DOHH2 (cell line): ENCODE measurements around the gene ANKZF1.

ENCODE experiments used
- H3F3A ChIP-seq: fragments of 200-600 bp; sonication (generic), shearing (Covaris generic); 2 replicates; pipeline ENCODE4 v1.6.0; 2016; ENCODE audit warnings: antibody characterized with exemption, mild to moderate bottlenecking; ENCODE audit not compliant: control insufficient read depth, insufficient read depth
- H3K27ac ChIP-seq: fragments of 200-600 bp; sonication (generic); 2 replicates; pipeline ENCODE4 v1.5.1; 2014; ENCODE audit warnings: low read depth, mild to moderate bottlenecking, low read length, moderate library complexity
- H3K27me3 ChIP-seq: fragments of 200-600 bp; sonication (generic); 2 replicates; pipeline ENCODE4 v1.6.1; 2014; ENCODE audit warnings: mild to moderate bottlenecking, low read length, mixed read lengths; ENCODE audit not compliant: control insufficient read depth
- H3K36me3 ChIP-seq: fragments of 200-600 bp; sonication (generic); 2 replicates; pipeline ENCODE4 v1.6.1; 2014; ENCODE audit warnings: mild to moderate bottlenecking, low read length, moderate library complexity, mixed read lengths; ENCODE audit not compliant: control insufficient read depth
- H3K4me1 ChIP-seq: fragments of 200-600 bp; sonication (generic); 2 replicates; pipeline ENCODE4 v1.6.1; 2014; ENCODE audit warnings: mild to moderate bottlenecking, low read length, mixed read lengths; ENCODE audit not compliant: control insufficient read depth
- H3K4me2 ChIP-seq: fragments of 200-600 bp; sonication (generic); 2 replicates; pipeline ENCODE4 v1.6.0; 2014; ENCODE audit warnings: mild to moderate bottlenecking, low read length, moderate library complexity
- H3K4me3 ChIP-seq: fragments of 200-600 bp; sonication (generic); 2 replicates; pipeline ENCODE4 v1.5.1; 2014; ENCODE audit warnings: mild to moderate bottlenecking, low read length, mixed read lengths
- H3K79me2 ChIP-seq: fragments of 200-600 bp; sonication (generic); 2 replicates; pipeline ENCODE4 v1.6.1; 2014; ENCODE audit warnings: mild to moderate bottlenecking, low read length, mixed read lengths; ENCODE audit not compliant: control insufficient read depth
- H3K9me2 ChIP-seq: fragments of 200-600 bp; sonication (generic); replicated peaks from 2 replicates; pipeline ENCODE4 v1.6.1; 2014; ENCODE audit warnings: mild to moderate bottlenecking, low read length, mixed read lengths; ENCODE audit not compliant: control insufficient read depth
- H3K9me3 ChIP-seq: fragments of 200-600 bp; sonication (generic); 2 replicates; pipeline ENCODE4 v1.6.1; 2014; ENCODE audit warnings: antibody characterized with exemption, low read length, mixed read lengths; ENCODE audit not compliant: control insufficient read depth, insufficient read depth
- H4K20me1 ChIP-seq: fragments of 200-600 bp; sonication (generic); 2 replicates; pipeline ENCODE4 v1.6.0; 2014; ENCODE audit warnings: low read depth, mild to moderate bottlenecking, antibody characterized with exemption, low read length, moderate library complexity; ENCODE audit not compliant: control insufficient read depth, insufficient read depth
- CTCF ChIP-seq: fragments of 200-600 bp; sonication (generic); IDR thresholded peaks from one replicate; pipeline ENCODE4 v1.5.1; 2014; ENCODE audit warnings: antibody characterized with exemption, mild to moderate bottlenecking, low read depth, low read length; ENCODE audit not compliant: poor library complexity, severe bottlenecking
- EZH2phosphoT487 ChIP-seq: fragments of 200-600 bp; sonication (generic); IDR thresholded peaks from 2 replicates; pipeline ENCODE4 v1.6.1; 2017; ENCODE audit warnings: borderline replicate concordance, mild to moderate bottlenecking, antibody characterized with exemption, low read length, moderate library complexity, mixed read lengths

Gene ANKZF1

GRCh38 chr2:219219784-219220532, 9.6 kb upstream of the ANKZF1 start:
- Histone ChIP-seq H3K9me2 (no peaks in the 10 kb centered on the region), H3K4me3 (no peak overlapping the region), H3K36me3 (peaks cover 66% of the 10 kb centered on the region), H3K27ac (no peak overlapping the region), H3K9me3 (no peaks in the 10 kb centered on the region), H3K27me3 (no peaks in the 10 kb centered on the region), H3K4me1 (peaks cover 21% of the 10 kb centered on the region), H3K4me2 (no peak overlapping the region), H3F3A (no peaks in the 10 kb centered on the region), H4K20me1 (no peaks in the 10 kb centered on the region), H3K79me2 (peaks cover 18% of the 10 kb centered on the region)
- TF ChIP-seq EZH2phosphoT487 (no peak), CTCF (no peak)

GRCh38 chr2:219220652-219221402, 8.8 kb upstream of the ANKZF1 start:
- H4K20me1 ChIP-seq, result no peaks in the 10 kb centered on the region

GRCh38 chr2:219221957-219222518, 7.6 kb upstream of the ANKZF1 start:
- peaks cover 68% of the 10 kb centered on the region for H3K36me3 ChIP-seq
- H3K27ac ChIP-seq, result no peak overlapping the region
- H3K27me3 ChIP-seq, result no peaks in the 10 kb centered on the region
- TF ChIP-seq CTCF, result no peak
- no peak for TF ChIP-seq EZH2phosphoT487
- no peak overlapping the region for H3K4me2 ChIP-seq
- no peak overlapping the region for H3K4me3 ChIP-seq
- no peaks in the 10 kb centered on the region for H3K9me2 ChIP-seq
- H3F3A ChIP-seq, result no peaks in the 10 kb centered on the region
- H3K79me2 ChIP-seq, result peaks cover 12% of the 10 kb centered on the region
- no peaks in the 10 kb centered on the region for H3K9me3 ChIP-seq
- no peaks in the 10 kb centered on the region for H4K20me1 ChIP-seq
- H3K4me1 ChIP-seq, result peaks cover 21% of the 10 kb centered on the region

More at GRCh38 chr2:219220652-219221402, 8.8 kb upstream of the ANKZF1 start:
- Histone ChIP-seq H3K9me2 (no peaks in the 10 kb centered on the region), H3K4me1 (peaks cover 21% of the 10 kb centered on the region), H3K9me3 (no peaks in the 10 kb centered on the region), H3K79me2 (peaks cover 18% of the 10 kb centered on the region), H3K4me3 (no peak overlapping the region), H3K36me3 (peaks cover 72% of the 10 kb centered on the region), H3F3A (no peaks in the 10 kb centered on the region), H3K27ac (no peak overlapping the region), H3K4me2 (no peak overlapping the region), H3K27me3 (no peaks in the 10 kb centered on the region)
- no peak for TF ChIP-seq EZH2phosphoT487
- TF ChIP-seq CTCF, result no peak
